Liver (tissue), 9 donors: ENCODE results near the gene ZNF471. TPM values are rescaled to one million over a fixed set of nuclear protein-coding genes. Genes with fewer than 3 reads are reported as not detected.

Experiments used
- DNase-seq: peaks from one replicate; pipeline ENCODE4 v3.0.0-alpha.2; 2017; ENCODE audit warnings: low spot score
- H3K27ac ChIP-seq, 2 donors: one replicate each; pipeline ENCODE4 v1.7.0; 2013; ENCODE audit warnings: inconsistent platforms in 2 of 2, low read length in 2 of 2, control low read depth in 1 of 2, low read depth in 1 of 2, mild to moderate bottlenecking in 1 of 2
- H3K27me3 ChIP-seq, 4 donors: one replicate each; pipeline versions ENCODE4 v1.6.1 to v1.7.0; 2013; ENCODE audit warnings: low read length in 3 of 4, inconsistent platforms in 1 of 4, mild to moderate bottlenecking in 1 of 4, moderate library complexity in 1 of 4; ENCODE audit not compliant: control insufficient read depth in 4 of 4, insufficient read depth in 4 of 4
- H3K36me3 ChIP-seq, 4 donors: one replicate each; pipeline versions ENCODE4 v1.6.1 to v1.7.0; 2013; ENCODE audit warnings: low read length in 3 of 4, mild to moderate bottlenecking in 3 of 4, low read depth in 1 of 4, moderate library complexity in 1 of 4; ENCODE audit not compliant: control insufficient read depth in 4 of 4, insufficient read depth in 3 of 4
- H3K4me1 ChIP-seq, 4 donors: one replicate each; pipeline versions ENCODE4 v1.6.1 to v1.7.0; 2013; ENCODE audit warnings: low read length in 3 of 4, mild to moderate bottlenecking in 3 of 4, moderate library complexity in 1 of 4; ENCODE audit not compliant: control insufficient read depth in 4 of 4, insufficient read depth in 4 of 4
- H3K4me3 ChIP-seq, 3 donors: one replicate each; pipeline versions ENCODE4 v1.6.1 to v1.7.0; 2013; ENCODE audit warnings: low read length in 3 of 3, control low read depth in 1 of 3, low read depth in 1 of 3, mild to moderate bottlenecking in 1 of 3
- H3K9ac ChIP-seq, 2 donors: one replicate each; pipeline ENCODE4 v1.7.0; 2013; ENCODE audit warnings: low read length in 2 of 2, mild to moderate bottlenecking in 2 of 2, moderate library complexity in 2 of 2, control low read depth in 1 of 2, low read depth in 1 of 2
- H3K9me3 ChIP-seq, 4 donors: one replicate each; pipeline versions ENCODE4 v1.6.1 to v1.7.0; 2013; ENCODE audit warnings: low read length in 3 of 4; ENCODE audit not compliant: control insufficient read depth in 4 of 4
- ATF3 ChIP-seq: IDR thresholded peaks from 2 replicates; pipeline ENCODE4 v1.6.1; 2016; ENCODE audit warnings: antibody characterized with exemption
- CTCF ChIP-seq: fragments of 150-350 bp; IDR thresholded peaks from 2 replicates; pipeline ENCODE4 v1.5.1; 2017; ENCODE audit warnings: improper control_type of control experiment, low read depth, low read length; ENCODE audit not compliant: missing input control
- EGR1 ChIP-seq, 2 donors: IDR thresholded peaks; 2 replicates each; pipeline ENCODE4 v1.6.1; 2016 to 2018; ENCODE audit warnings: antibody characterized with exemption in 2 of 2, low read depth in 2 of 2
- FOXA1 ChIP-seq: IDR thresholded peaks from 2 replicates; pipeline ENCODE4 v1.6.1; 2016; ENCODE audit warnings: antibody characterized with exemption
- FOXA2 ChIP-seq: IDR thresholded peaks from 2 replicates; pipeline ENCODE4 v1.6.1; 2016; ENCODE audit warnings: antibody characterized with exemption
- GABPA ChIP-seq, 2 donors: IDR thresholded peaks in 1 of 2; conservative IDR thresholded peaks in 1 of 2; 2 replicates each; pipeline ENCODE4 v1.6.1; 2016; ENCODE audit warnings: antibody characterized with exemption in 2 of 2, mild to moderate bottlenecking in 1 of 2, moderate library complexity in 1 of 2
- HNF4A ChIP-seq, 2 donors: conservative IDR thresholded peaks; 2 replicates each; pipeline ENCODE4 v1.6.1; 2016; ENCODE audit warnings: antibody characterized with exemption in 2 of 2, mild to moderate bottlenecking in 2 of 2
- HNF4G ChIP-seq: IDR thresholded peaks from 2 replicates; pipeline ENCODE4 v1.6.1; 2016; ENCODE audit warnings: antibody characterized with exemption
- JUND ChIP-seq, 2 donors: IDR thresholded peaks; 2 replicates each; pipeline ENCODE4 v1.6.1; 2016; ENCODE audit warnings: antibody characterized with exemption in 2 of 2
- NR2F2 ChIP-seq: IDR thresholded peaks from 2 replicates; pipeline ENCODE4 v1.6.1; 2016; ENCODE audit warnings: antibody characterized with exemption
- RAD21 ChIP-seq, 2 donors: IDR thresholded peaks; 2 replicates each; pipeline ENCODE4 v1.6.1; 2016; ENCODE audit warnings: antibody characterized with exemption in 2 of 2, mild to moderate bottlenecking in 2 of 2
- REST ChIP-seq: IDR thresholded peaks from 2 replicates; pipeline ENCODE4 v1.6.1; 2016; ENCODE audit warnings: antibody characterized with exemption, mild to moderate bottlenecking
- TAF1 ChIP-seq: conservative IDR thresholded peaks from 2 replicates; pipeline ENCODE4 v1.6.1; 2016; ENCODE audit warnings: antibody characterized with exemption, mild to moderate bottlenecking
- YY1 ChIP-seq: IDR thresholded peaks from 2 replicates; pipeline ENCODE4 v1.6.1; 2016; ENCODE audit warnings: antibody characterized with exemption, mild to moderate bottlenecking
- ZBTB33 ChIP-seq: IDR thresholded peaks from 2 replicates; pipeline ENCODE4 v1.6.1; 2016; ENCODE audit warnings: antibody characterized with exemption
- WGBS: extraction: QIAGEN DNeasy Blood & Tissue Kit; methylation state at CpG from one replicate; pipeline ENCODE4 v1.1.7; 2013; 5-methylcytosine and 5-hydroxymethylcytosine counted together
- polyA plus RNA-seq, 2 donors: library from polyadenylated mRNA; stranded (reverse) in 1 of 2; unstranded in 1 of 2; fragments of 200-250 nt in 1 of 2; fragments of >200 nt in 1 of 2; fragmentation: Nextera tagmentation in 1 of 2; extraction: Ambion mirVana in 1 of 2; gene quantifications; one replicate each; pipeline versions ENCODE4 v1.2.1 to v1.2.3, GENCODE V29; 2013 to 2015
- total RNA-seq, 2 donors: library from RNA; depleted of rRNA; stranded (reverse); fragments of >200 nt; gene quantifications; one replicate each; pipeline ENCODE4 v1.2.3, GENCODE V29; 2014
- donor health status: healthy.
- donor health status: healthy.
- donor health status: healthy.
- donor health status: healthy.
- donor health status: healthy.

ZNF471 gene
- total and polyA plus RNA-seq, 4 donors = 0.77 to 2.3 (median 0.96) TPM

GRCh38 chr19:56508290-56508778 lies 679 bp downstream of the ZNF471 start:
- no peak for DNase-seq
- H3K27ac ChIP-seq = peak overlapping the region; percentile 80 to 86
- peaks cover 12 to 62% (median 23%) of the 10 kb centered on the region in 4 donors for H3K9me3 ChIP-seq
- H3K36me3 ChIP-seq = peaks cover 0 to 4% (median 1%) of the 10 kb centered on the region in 4 donors
- H3K27me3 ChIP-seq = no peaks in the 10 kb centered on the region
- H3K4me3 ChIP-seq = peak overlapping the region; percentile 38 to 71 (median 44)
- H3K9ac ChIP-seq = no peak overlapping the region
- peaks cover 0 to 10% (median 6%) of the 10 kb centered on the region in 4 donors for H3K4me1 ChIP-seq
- 7% methylated on average over 17 of the region's 17 CpGs for WGBS
- no peak for TF ChIP-seq YY1
- TF ChIP-seq HNF4A (conservative IDR thresholded peaks at IDR 0.05) = no peak
- TF ChIP-seq ATF3 = no peak
- no peak for TF ChIP-seq RAD21 (IDR thresholded peaks at IDR 0.05)

GRCh38 chr19:56525214-56525860 lies 17.7 kb downstream of the ZNF471 start:
- DNase-seq = no peak
- WGBS = 80% methylated on average over 4 of the region's 4 CpGs

GRCh38 chr19:56537442-56537841 lies 29.8 kb downstream of the ZNF471 start:
- Histone ChIP-seq H3K4me3 (peak overlapping the region in 2 of 3 donors; percentile 43 to 57), H3K9ac (no peak overlapping the region), H3K36me3 (peaks cover 0 to 4% (median 2%) of the 10 kb centered on the region in 4 donors), H3K9me3 (peaks cover 36 to 76% (median 64%) of the 10 kb centered on the region in 4 donors), H3K4me1 (peaks cover 0 to 4% (median 0%) of the 10 kb centered on the region in 4 donors), H3K27ac (no peak overlapping the region), H3K27me3 (no peaks in the 10 kb centered on the region)
- 96% methylated on average over 3 of the region's 3 CpGs for WGBS
- no peak for TF ChIP-seq ZBTB33
- no peak for TF ChIP-seq NR2F2
- no peak for TF ChIP-seq EGR1 (IDR thresholded peaks at IDR 0.05; ENCODE audit: low read depth in 2 of 2)
- TF ChIP-seq TAF1 = no peak
- TF ChIP-seq REST = no peak
- TF ChIP-seq FOXA1 = no peak
- no peak for TF ChIP-seq CTCF
- TF ChIP-seq FOXA2 = no peak
- TF ChIP-seq RAD21 (IDR thresholded peaks at IDR 0.05) = no peak
- no peak for TF ChIP-seq HNF4G
- no peak for TF ChIP-seq JUND (IDR thresholded peaks at IDR 0.05)
- no peak for TF ChIP-seq YY1
- no peak for DNase-seq

More at GRCh38 chr19:56525214-56525860, 17.7 kb downstream of the ZNF471 start:
- peaks cover 56 to 85% (median 71%) of the 10 kb centered on the region in 4 donors for H3K9me3 ChIP-seq
- peak overlapping the region in 2 of 3 donors; percentile 57 to 58 for H3K4me3 ChIP-seq
- peaks cover 6 to 22% (median 17%) of the 10 kb centered on the region in 4 donors for H3K36me3 ChIP-seq
- no peak overlapping the region for H3K9ac ChIP-seq
- TF ChIP-seq RAD21 (IDR thresholded peaks at IDR 0.05) (no peak), GABPA (IDR thresholded peaks at IDR 0.05 in 1 of 2, conservative IDR thresholded peaks at IDR 0.05 in 1 of 2) (no peak), TAF1 (no peak), YY1 (no peak), NR2F2 (no peak), JUND (IDR thresholded peaks at IDR 0.05) (no peak), FOXA2 (no peak)
- H3K27me3 ChIP-seq = no peaks in the 10 kb centered on the region
- H3K27ac ChIP-seq = no peak overlapping the region
- H3K4me1 ChIP-seq = no peaks in the 10 kb centered on the region
